Activated CD8-positive, alpha-beta T cell treated with anti-CD3 and anti-CD28 coated beads for 36 hours (primary cell): Measurements from ENCODE around the gene ANKS1B. TPM values are rescaled to one million over a fixed set of nuclear protein-coding genes. Genes with fewer than 3 reads are reported as not detected.

Experiments used
- ATAC-seq: fragments of 200-7000 bp; cut with Tn5 transposase; one replicate; pipeline ENCODE4 v1.10.0; 2021; ENCODE audit warnings: mild to moderate bottlenecking, moderate library complexity
- CTCF ChIA-PET: fragments of 350-600 bp; sonication (Branson Sonifier 250); formaldehyde crosslinking; loops from one replicate; lab custom pipeline; 2021; ENCODE audit warnings: antibody characterized with exemption; lab: Charles Lee
- POLR2A ChIA-PET: fragments of 350-600 bp; sonication (Branson Sonifier 250); formaldehyde crosslinking; loops from one replicate; lab custom pipeline; 2021; ENCODE audit warnings: antibody characterized with exemption; lab: Charles Lee
- DNase-seq: peaks from one replicate; pipeline ENCODE4 v3.0.0-alpha.2; 2020
- H3K27ac Mint-ChIP-seq: one replicate; pipeline ENCODE4 v1.8.0; 2021; ENCODE audit warnings: mild to moderate bottlenecking, mixed read lengths
- H3K27me3 Mint-ChIP-seq: one replicate; pipeline ENCODE4 v1.8.0; 2021; ENCODE audit warnings: mixed read lengths
- H3K36me3 Mint-ChIP-seq: one replicate; pipeline ENCODE4 v1.8.0; 2021; ENCODE audit warnings: low read depth, mixed read lengths
- H3K4me1 Mint-ChIP-seq: one replicate; pipeline ENCODE4 v1.8.0; 2021; ENCODE audit warnings: low read depth, mixed read lengths
- H3K4me3 Mint-ChIP-seq: one replicate; pipeline ENCODE4 v1.8.0; 2021; ENCODE audit warnings: mild to moderate bottlenecking, moderate library complexity, mixed read lengths
- H3K9me3 Mint-ChIP-seq: one replicate; pipeline ENCODE4 v1.8.0; 2021; ENCODE audit warnings: mixed read lengths
- CTCF ChIP-seq: fragments of 200-600 bp; IDR thresholded peaks from one replicate; pipeline ENCODE4 v1.8.0; 2022; ENCODE audit warnings: antibody characterized with exemption, mild to moderate bottlenecking
- intact Hi-C: fragments of 100-400 bp; cut with micrococcal nuclease; formaldehyde crosslinking; loops from one replicate; pipeline ENCODE4 v1.10.0; 2022
- total RNA-seq, 2 experiments: library from RNA; stranded (reverse); gene quantifications; one replicate each; pipeline ENCODE4 v1.2.3, GENCODE V29; 2021

ANKS1B gene
- total RNA-seq, 2 experiments from 2014 or later = 0.54 TPM; not detected in 1

- no peak for TF ChIP-seq CTCF
- intact Hi-C loops = no loop called here
- H3K36me3 Mint-ChIP-seq = no peaks in the 10 kb centered on the region
- H3K4me3 Mint-ChIP-seq = no peak overlapping the region
- H3K9me3 Mint-ChIP-seq = peaks cover 3% of the 10 kb centered on the region
- H3K4me1 Mint-ChIP-seq = peaks cover 3% of the 10 kb centered on the region
- CTCF ChIA-PET = no interaction called here
- POLR2A ChIA-PET = no interaction called here
- ATAC-seq (no peak), DNase-seq (no peak)
- H3K27me3 Mint-ChIP-seq = no peaks in the 10 kb centered on the region
- no peak overlapping the region for H3K27ac Mint-ChIP-seq
Measured at GRCh38 chr12:98771811-98772752, 1212.7 kb downstream of the ANKS1B start.

GRCh38 chr12:98770230-98770629 is 1214.5 kb downstream of the ANKS1B start:
- ATAC-seq (no peak), DNase-seq (no peak)
- Mint-ChIP-seq H3K27ac (no peak overlapping the region), H3K36me3 (no peaks in the 10 kb centered on the region), H3K9me3 (peaks cover 3% of the 10 kb centered on the region), H3K4me1 (peaks cover 3% of the 10 kb centered on the region), H3K4me3 (no peak overlapping the region), H3K27me3 (no peaks in the 10 kb centered on the region)
- ChIA-PET POLR2A (no interaction called here), CTCF (no interaction called here)
- intact Hi-C loops = no loop called here
- TF ChIP-seq CTCF = no peak

- TF ChIP-seq CTCF = no peak
- no peaks in the 10 kb centered on the region for H3K27me3 Mint-ChIP-seq
- no peak overlapping the region for H3K27ac Mint-ChIP-seq
- H3K9me3 Mint-ChIP-seq = peaks cover 3% of the 10 kb centered on the region
- H3K36me3 Mint-ChIP-seq = no peaks in the 10 kb centered on the region
- no peak for ATAC-seq
- H3K4me1 Mint-ChIP-seq = peaks cover 3% of the 10 kb centered on the region
- intact Hi-C loops = no loop called here
- H3K4me3 Mint-ChIP-seq = no peak overlapping the region
- ChIA-PET CTCF (interaction anchor here (0.6 kb wide), 1 partner anchor 44 kb away, joined by 3 read pairs; no protein-coding TSS in a partner anchor), POLR2A (no interaction called here)
- DNase-seq = no peak
Measured at GRCh38 chr12:98769068-98769467, 1215.7 kb downstream of the ANKS1B start.

- no peak for TF ChIP-seq CTCF
- Mint-ChIP-seq H3K4me1 (peaks cover 2% of the 10 kb centered on the region), H3K36me3 (no peaks in the 10 kb centered on the region), H3K27me3 (no peaks in the 10 kb centered on the region), H3K27ac (no peak overlapping the region), H3K4me3 (no peak overlapping the region), H3K9me3 (peaks cover 2% of the 10 kb centered on the region)
- ATAC-seq = no peak
- CTCF ChIA-PET = no interaction called here
- POLR2A ChIA-PET = no interaction called here
- DNase-seq = no peak
- intact Hi-C loops = no loop called here
Measured at GRCh38 chr12:98767248-98767647, 1217.5 kb downstream of the ANKS1B start.

GRCh38 chr12:98763656-98764055 is 1221.1 kb downstream of the ANKS1B start:
- ChIA-PET POLR2A (interaction anchor here (0.8 kb wide), 1 partner anchor 621 kb away, joined by 3 read pairs; no protein-coding TSS in a partner anchor), CTCF (no interaction called here)
- H3K4me3 Mint-ChIP-seq = no peak overlapping the region
- no peak for TF ChIP-seq CTCF
- ATAC-seq (no peak), DNase-seq (no peak)
- H3K27me3 Mint-ChIP-seq = no peaks in the 10 kb centered on the region
- no peaks in the 10 kb centered on the region for H3K9me3 Mint-ChIP-seq
- no peak overlapping the region for H3K27ac Mint-ChIP-seq
- intact Hi-C loops = no loop called here
- H3K4me1 Mint-ChIP-seq = no peaks in the 10 kb centered on the region
- H3K36me3 Mint-ChIP-seq = no peaks in the 10 kb centered on the region
